ENCODE results near the gene KMT2C.
"Not testable (repeated sequence)": the region's sequence is repeated elsewhere in the genome, so short reads cannot be mapped to it uniquely, and the experiment has no call there.

The KMT2C gene

DNA sequence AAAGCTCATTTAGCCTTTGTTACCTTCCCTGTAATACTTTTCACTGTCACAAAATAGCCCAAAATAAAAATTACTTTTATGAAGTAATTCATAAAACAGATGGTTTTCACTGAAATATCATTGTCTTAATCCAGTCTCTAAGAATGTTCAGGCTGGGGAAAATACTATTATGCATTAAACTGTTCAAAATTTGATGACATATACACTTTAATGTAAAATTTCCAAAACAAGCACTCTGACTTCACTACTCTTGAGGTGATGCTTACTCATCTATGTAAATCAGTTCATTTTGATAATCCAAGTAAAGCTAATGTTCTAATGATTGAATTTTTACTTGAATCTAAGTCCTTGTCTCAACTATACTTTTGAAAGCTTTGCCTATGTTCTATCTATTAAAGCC is 127.9 kb downstream of the KMT2C start:
- no peak for DNase-seq (ENCODE audit: low read depth in 2 of 2)

DNA sequence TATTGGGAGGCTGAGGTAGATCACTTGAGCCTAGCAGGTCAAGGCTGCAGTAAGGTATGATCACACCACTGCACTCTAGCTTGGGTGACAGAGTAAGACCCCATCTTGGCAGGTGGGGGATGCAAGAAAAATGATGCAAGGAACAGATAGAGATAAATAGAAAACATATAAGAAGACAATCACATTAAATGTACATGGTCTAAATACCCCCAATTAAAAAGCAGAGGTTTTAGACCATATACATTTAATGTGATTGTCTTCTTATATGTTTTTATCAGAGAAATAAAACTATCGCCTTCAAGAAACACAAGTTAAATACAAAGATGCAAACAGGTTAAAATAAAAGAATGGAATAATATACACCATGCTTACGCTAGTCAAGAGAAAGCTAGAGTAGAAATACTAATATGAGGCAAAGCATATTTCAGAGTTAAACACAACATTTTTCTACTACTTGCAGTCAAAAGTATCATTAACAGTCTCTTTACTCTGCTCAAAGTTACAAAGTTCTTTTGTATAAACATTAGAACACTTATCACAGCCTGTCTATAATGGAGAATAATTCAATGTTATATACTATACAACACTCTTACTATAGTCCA is 136.2 kb downstream of the KMT2C start:
- not testable (repeated sequence) for DNase-seq (ENCODE audit: low read depth in 2 of 2)

DNA sequence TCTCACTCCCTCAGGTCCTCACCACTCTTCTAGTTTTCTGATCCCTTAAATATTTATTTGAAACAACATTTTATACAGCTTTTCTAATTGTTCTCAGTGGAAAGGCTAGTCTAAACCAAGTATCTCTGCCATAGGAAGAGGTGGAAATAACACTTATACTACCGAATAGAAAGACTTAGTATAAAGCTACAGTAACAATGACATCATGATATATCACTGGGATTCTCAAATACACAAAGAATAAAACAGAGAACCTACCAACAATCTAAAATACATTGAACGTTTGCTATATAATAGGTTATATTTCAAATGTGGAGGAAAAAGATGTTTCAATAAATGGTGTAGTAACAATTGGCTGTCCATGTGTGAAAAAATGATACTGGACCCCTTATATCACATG is 142.9 kb downstream of the KMT2C start:
- DNase-seq (ENCODE audit: low read depth in 2 of 2): no peak

DNA sequence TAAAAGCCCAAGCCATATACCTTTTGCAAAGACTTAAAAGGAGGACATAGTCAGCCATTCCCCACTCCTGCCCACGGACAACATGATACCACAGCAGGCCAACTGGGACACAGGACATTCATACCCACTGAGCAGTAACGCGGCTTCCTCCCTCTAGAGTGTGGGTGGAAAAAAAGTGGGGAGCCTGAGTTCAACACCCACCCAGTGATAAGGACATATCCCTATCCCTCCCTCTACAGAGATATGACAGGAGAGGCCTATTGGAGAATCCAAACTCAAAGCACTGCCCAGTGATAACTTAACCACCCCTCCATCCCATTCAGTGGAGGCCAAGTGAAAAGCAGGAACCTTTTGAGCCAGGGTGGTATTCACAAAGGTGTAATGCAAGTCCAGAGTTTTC is 148.8 kb downstream of the KMT2C start:
- DNase-seq (ENCODE audit: low read depth in 2 of 2): not testable (repeated sequence)

DNA sequence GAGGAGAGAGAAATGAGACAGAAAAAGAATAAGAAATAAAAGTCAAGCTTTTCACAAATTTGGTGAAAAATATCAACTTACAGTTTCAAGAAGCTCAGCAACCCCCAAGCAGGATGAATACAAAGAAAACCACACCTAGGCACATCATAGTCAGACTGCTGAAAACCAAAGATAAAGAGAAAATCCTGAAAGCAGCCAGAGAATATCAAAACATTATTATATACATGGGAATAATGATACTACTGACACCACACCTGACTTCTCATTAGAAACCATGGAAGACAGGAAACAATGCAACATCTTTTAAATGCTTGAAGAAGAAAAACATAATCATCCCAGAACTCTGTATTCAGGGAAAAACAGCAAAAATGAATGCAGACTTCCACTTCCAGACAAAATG is 149.6 kb downstream of the KMT2C start:
- DNase-seq (ENCODE audit: low read depth in 2 of 2): not testable (repeated sequence)

DNA sequence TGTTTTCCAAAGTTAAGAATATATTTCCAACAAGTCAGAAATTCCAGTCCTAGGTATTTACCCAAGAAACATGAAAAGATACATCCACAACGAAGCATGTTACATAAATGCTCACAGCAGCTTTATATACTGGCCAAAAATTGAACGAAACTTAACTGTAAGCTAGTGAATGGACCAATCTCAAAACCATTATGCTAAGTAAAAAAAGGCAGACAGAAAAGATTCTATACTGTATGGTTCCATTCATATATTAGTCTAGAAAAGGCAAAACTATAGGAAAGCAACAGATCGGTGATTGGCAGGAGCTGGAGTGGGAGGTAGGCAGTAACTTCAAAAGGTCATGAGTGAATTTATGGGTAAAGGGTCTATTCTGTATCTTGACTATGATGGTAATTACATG is 150.8 kb downstream of the KMT2C start:
- DNase-seq (ENCODE audit: low read depth in 2 of 2): not testable (repeated sequence)

DNA sequence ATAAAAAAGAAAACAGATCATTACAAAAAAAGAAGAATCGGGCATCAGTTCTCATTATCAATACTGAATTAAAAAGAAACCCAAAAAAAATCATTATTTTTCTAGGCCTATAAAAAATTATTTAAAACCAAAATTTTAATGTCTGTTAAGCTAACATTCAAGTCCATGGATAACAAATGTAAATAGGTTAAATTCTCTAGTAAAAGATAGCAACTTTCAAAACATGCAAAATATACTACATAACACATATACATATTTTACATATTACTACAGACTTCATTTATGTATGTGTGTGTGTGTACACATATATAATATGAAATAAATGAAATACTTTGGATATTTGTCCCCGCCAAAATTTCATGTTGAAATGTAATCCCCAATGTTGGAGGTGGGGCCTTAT is 158.1 kb downstream of the KMT2C start:
- not testable (repeated sequence) for DNase-seq (ENCODE audit: low read depth in 2 of 2)

DNA sequence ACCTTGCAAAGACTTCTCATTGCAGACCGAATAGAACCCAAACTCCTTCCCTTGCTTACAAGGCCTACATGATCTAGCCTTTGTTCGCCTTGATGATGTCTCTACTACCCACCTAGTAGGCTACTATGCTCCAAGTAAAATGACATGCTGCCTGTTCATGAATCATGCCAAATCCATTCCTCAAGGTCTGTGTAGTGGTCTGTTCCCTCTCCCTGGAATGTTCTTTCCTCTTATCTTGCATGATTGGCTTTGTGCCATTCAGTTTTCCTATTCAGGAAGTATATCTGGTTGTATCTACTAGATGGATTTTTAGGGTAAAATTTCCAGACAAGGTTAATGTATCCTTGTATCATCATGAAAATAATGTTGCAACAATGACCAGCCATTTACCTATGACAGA is 165.4 kb downstream of the KMT2C start:
- not testable (repeated sequence) for DNase-seq (ENCODE audit: low read depth in 2 of 2)

DNA sequence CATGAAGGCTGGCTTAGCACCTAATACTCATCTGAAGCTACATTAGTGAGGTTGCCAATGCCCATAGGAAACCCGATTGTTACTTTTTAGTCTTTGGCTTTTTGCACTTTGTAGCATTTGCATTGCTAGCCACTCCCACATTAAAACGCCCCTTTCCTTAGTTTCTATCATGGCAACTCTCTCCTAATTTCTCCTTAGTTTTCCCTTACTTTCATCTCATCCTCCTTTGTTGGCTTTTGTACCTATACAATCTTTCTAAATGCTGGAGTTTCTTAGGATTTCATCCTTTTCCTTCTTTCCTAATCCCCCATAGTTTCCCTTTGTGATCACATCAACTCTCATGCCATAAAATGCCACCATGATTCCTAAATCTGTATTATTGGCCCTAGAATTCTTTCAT is 168.9 kb downstream of the KMT2C start:
- DNase-seq (ENCODE audit: low read depth in 2 of 2): not testable (repeated sequence)

DNA sequence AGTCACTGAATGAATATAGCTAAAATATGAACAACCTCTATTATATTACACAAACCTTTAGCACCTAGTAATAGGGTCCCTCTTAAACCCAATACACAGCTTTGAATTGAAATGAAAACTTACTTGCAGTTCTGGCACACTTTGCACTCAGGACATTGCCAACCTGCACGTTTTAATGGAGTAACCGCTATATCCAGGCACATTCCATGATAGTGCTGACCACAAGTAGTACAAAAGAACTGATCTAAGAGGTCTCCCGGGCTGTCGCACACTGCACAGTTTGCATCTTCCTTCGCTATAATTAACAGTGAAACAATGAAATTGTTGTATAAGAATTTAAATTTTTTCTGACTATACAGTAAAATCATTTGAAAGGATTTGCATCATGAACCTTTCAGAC is 170.9 kb downstream of the KMT2C start:
- not testable (repeated sequence) for DNase-seq (ENCODE audit: low read depth in 2 of 2)

DNA sequence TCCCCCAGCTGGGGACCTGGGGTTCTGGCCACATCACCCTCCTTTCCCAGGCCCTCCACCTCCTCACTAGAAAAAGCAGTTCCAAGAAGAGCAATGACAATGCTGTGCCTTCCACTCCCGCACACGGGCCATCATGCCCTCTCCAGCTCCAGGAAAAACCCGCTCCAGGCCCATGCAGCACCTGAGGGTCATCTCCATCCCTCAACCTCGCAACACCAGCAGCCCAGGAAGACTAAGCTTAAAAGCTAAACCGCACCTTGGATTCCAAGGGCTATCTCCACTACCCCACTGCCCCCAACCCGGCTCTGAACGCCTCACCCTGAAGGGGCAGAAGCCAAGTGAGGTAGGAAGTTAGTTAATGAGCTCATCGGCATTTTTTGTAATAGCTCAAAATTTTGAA is 173.7 kb downstream of the KMT2C start:
- DNase-seq (ENCODE audit: low read depth in 2 of 2): not testable (repeated sequence)

DNA sequence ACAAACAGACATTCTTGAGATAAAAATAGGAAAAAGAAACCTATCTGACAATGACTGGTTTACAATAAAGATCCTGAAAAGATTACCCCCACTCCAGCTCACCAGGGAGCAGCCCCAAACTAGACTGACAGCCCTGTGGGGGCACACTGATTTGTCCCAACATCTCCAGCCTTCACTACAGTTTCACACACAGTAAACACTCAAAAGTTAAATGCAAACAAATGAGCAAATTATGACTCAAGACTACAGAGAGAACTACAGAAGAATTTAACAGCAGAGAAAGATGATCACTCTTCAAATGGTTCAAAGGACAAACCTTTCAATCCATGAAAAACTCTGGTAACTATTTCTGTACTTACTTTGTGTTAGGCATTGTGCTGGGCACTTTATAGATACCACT is 176.2 kb downstream of the KMT2C start:
- DNase-seq (ENCODE audit: low read depth in 2 of 2): not testable (repeated sequence)

DNA sequence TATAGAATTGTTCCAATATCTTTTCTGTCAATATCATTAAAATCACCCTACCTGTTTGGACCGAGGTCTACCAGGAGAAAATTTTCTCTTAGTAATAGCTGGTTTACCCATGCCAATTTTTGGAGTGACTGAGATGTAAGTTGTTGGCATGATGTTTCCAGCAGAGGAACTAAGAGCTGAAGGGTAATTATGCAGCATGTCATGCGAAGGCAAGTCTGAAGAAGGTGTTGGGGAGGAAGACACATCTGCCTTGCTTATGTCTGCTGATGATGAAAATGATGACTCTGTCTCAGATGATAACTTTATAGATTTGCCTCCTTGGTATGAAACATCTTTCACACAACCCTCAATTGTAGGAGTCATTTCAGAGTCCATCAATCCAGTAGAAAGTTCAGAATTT is 188.0 kb downstream of the KMT2C start:
- DNase-seq (ENCODE audit: low read depth in 2 of 2): not testable (repeated sequence)

DNA sequence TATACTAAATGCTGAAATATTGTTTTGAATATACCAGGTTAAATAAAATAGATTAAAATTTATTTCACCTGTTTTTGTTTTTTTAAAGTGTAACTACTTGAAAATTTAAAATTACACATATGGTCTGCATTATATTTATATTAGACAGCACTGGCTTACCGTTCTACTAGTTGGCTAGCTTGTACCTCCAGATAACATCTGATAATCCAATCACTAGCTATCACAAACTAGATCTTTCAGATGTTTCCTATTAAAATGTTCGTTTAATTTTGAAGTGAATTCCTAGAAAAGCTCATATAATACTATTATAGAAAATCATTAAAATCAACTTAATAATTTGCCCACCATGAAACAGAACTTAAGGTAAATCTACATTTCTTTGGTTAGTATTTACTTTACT is 190.4 kb downstream of the KMT2C start:
- DNase-seq (ENCODE audit: low read depth in 2 of 2): not testable (repeated sequence)

DNA sequence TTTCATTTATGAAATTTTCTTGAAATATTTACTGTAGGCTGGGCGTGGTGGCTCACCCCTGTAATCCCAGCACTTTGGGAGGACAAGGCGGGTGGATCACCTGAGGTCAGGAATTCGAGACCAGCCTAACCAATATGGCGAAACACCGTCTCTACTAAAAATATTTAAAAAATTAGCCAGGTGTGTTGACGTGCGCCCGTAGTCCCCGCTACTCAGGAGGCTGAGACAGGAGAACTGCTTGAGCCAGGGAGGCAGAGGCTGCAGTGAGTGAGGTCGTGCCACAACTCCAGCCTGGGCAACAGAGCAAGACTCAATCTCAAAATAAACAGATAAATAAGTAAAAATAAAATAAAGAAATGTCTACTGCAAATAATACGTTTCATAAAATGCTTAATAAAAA is 192.3 kb downstream of the KMT2C start:
- DNase-seq (ENCODE audit: low read depth in 2 of 2): not testable (repeated sequence)

DNA sequence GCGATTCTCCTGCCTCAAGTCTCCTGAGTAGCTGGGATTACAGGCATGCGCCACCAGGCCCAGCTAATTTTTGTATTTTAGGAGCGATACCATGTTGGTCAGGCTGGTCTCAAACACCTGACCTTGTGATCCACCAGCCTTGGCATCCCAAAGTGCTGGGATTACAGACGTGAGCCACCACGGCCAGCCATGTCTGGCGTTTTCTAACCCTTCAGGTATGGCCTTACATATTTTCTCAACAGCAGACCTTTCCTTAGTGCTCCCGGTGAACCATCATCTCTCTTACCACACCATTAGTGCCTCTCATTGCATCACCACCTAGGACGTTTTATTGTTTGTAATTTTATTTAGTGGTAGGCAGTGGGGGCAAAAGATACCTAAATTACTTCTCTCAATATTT is 194.5 kb downstream of the KMT2C start:
- not testable (repeated sequence) for DNase-seq (ENCODE audit: low read depth in 2 of 2)

DNA sequence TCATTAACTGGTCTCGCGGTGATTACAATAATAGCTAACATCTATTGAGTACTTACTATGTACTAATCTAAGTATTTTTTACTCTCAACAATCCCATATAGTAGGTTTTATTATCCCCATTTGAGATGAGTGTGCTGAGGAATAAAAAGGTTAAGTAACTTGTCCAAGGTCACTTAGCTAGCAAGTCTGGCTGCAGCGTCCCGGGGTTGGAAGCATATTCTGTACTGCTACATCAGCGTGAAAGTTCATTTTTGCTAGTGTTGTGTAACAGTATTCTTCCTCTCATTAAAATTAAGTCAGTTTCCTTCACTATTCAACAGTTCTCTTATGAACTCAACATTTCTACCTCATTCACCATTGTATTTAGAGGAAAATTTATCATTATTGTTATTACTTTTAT is 199.5 kb downstream of the KMT2C start:
- not testable (repeated sequence) for DNase-seq (ENCODE audit: low read depth in 2 of 2)

DNA sequence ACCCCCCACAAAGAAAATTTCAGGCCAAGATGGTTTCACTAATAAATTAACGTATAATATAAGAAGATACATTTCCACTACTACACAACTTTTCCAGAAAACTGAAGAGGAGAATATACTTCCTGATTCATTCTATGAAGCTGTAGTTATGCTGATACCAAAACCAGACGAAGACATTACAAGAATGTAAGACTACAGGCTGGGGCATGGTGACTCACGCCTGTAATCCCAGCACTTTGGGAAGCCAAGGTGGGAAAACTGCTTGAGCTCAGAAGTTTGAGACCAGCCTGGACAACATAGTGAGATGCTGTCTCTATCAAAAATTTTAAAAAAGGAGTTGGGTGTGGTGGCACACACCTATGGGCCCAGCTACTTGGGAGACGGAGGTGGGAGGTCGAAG is 201.4 kb downstream of the KMT2C start:
- DNase-seq (ENCODE audit: low read depth in 2 of 2): not testable (repeated sequence)

DNA sequence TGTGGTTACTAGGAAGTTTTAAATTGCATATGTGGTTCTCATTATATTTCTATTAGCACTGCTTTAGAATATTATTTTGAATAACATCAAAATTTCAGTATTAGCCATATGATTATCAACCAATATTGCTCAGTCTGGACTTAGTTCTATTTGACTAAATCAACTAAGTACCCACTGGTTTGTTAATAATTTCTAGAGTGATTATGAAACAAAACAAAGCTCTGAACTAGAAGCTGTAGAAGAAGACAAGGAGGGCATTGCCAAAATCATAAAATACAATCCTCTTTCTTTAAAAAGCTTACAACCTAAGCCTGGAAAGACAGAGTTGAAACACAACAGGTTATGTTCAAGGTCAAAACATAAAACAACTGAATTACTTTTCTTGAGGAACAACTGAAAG is 204.7 kb downstream of the KMT2C start:
- no peak for DNase-seq (ENCODE audit: low read depth in 2 of 2)

DNA sequence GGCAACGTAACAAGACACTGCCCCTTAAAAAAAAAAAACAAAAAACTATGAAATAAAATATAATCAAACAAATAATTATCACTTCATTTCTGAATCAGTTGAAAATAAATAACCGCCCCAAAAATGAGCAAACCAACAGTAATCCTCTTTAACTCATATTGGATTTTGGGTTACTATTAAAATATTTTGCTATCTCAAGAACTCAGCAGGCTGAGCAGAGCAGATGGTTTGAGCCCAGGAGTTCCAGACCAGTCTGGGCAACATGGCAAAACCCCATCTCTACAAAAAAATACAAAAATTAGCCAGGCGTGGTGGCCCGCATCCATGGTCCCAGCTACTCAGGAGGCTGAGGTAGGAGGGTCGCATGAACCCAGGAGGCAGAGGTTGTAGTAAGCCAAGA is 216.2 kb downstream of the KMT2C start:
- DNase-seq (ENCODE audit: low read depth in 2 of 2): not testable (repeated sequence)

DNA sequence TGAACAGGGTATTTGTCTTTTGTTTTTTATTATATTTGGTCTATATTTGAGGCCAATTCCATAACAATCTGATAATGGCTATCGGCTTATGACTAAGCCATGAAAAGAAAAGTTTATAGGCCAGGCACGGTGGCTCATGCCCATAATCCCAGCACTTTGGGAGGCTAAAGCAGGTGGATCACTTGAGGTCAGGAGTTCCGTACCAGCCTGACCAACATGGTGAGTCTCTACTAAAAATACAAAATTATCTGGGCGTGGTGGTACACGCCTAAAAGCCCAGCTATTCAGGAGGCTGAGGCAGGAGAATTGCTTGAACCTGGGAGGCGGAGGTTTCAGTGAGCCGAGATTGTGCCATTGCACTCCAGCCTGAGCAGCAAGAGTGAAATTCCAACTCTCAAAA is 227.0 kb downstream of the KMT2C start:
- not testable (repeated sequence) for DNase-seq (ENCODE audit: low read depth in 2 of 2)

DNA sequence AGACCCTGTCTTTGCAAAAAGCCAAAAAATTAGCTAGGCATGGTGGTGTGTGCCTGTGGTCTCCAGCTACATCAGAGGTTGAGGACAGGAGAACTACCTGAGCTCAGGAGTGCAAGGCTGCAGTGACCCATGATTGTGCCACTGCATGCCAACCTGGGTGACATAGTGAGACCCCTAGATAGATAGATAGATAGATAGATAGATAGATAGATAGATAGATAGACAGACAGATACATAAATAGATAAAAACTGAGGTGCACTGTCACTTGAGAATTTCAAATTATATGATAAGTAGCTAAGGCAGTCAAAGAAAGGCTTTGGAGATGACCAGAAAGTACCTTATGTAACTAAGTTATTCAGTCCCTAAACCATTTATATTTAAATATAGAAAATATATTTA is 231.4 kb downstream of the KMT2C start:
- not testable (repeated sequence) for DNase-seq (ENCODE audit: low read depth in 2 of 2)

DNA sequence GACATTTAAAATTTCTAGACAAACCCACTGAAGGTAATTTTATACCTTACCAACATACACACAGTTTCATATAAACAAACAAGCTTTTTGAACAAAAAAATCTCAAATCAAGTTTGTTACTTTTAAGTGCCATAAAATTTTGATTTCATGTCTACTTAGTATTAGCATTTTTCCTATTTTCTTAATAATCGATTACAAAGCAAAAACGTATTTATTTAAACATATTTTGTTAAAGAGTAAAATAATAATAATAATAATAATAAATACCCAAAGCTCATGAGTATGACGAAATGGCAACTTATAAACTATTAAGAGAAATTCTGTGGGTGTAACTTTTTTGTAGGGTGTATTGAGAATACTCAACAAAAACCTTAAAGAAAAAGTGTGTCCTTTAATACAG is 232.7 kb downstream of the KMT2C start:
- DNase-seq (ENCODE audit: low read depth in 2 of 2): no peak

DNA sequence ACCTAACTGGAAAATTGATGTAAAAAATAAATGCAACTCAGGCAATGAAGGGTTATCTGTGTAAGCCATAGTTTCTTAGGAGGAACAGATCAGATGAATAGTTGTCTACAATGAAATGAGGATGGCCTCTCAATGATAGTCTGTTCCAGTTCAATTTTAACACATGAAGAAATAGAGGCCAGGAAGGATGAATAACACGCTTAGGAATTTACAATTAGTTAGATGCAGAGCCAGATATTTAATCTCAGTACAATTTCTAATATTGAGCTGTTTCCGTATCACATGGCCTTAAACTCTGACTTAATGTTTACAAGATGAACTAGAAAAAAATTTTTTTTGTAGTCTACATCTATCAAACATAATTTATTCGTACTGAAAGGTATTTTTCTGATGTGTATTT is 233.7 kb downstream of the KMT2C start:
- no peak for DNase-seq (ENCODE audit: low read depth in 2 of 2)
